Thoracic aorta (tissue), 2 donors: ENCODE measurements around the gene ZNRF1. TPM values are rescaled to one million over a fixed set of nuclear protein-coding genes. Genes with fewer than 3 reads are reported as not detected.
A peak's percentile ranks its signal among the peaks of the same experiment; 100 is the strongest.

ENCODE experiments used
- ATAC-seq: fragments of 150-250 bp; one replicate; pipeline ENCODE4 v1.8.0; 2017; ENCODE audit warnings: low read depth; ENCODE audit not compliant: insufficient number of reproducible peaks, low FRiP score
- DNase-seq: peaks from one replicate; pipeline ENCODE4 v3.0.0-alpha.2; 2020; ENCODE audit warnings: low spot score
- H3K27ac ChIP-seq, 2 donors: fragments of 200-600 bp; sonication (generic); 1 replicate in 1 of 2; 2 replicates in 1 of 2; pipeline ENCODE4 v1.5.1; 2016; ENCODE audit warnings: mild to moderate bottlenecking in 2 of 2, moderate library complexity in 2 of 2
- H3K27me3 ChIP-seq: fragments of 200-600 bp; sonication (generic); replicated peaks from 2 replicates; pipeline ENCODE4 v1.6.0; 2016; ENCODE audit warnings: mild to moderate bottlenecking; ENCODE audit not compliant: insufficient read depth
- H3K36me3 ChIP-seq: fragments of 200-600 bp; sonication (generic); one replicate; pipeline ENCODE4 v1.5.1; 2016
- H3K4me1 ChIP-seq, 2 donors: fragments of 200-600 bp; sonication (generic); 1 replicate in 1 of 2; 2 replicates in 1 of 2; pipeline versions ENCODE4 v1.5.1 to v1.6.0; 2016; ENCODE audit warnings: low read depth in 2 of 2, mild to moderate bottlenecking in 1 of 2; ENCODE audit not compliant: control insufficient read depth in 1 of 2
- H3K4me3 ChIP-seq: fragments of 200-600 bp; sonication (generic); 2 replicates; pipeline ENCODE4 v1.5.1; 2016; ENCODE audit warnings: mild to moderate bottlenecking
- H3K9me3 ChIP-seq: fragments of 200-600 bp; sonication (generic); 2 replicates; pipeline ENCODE4 v1.5.1; 2016
- total RNA-seq, 2 donors: library from RNA; depleted of rRNA; stranded (reverse); fragments of >200 nt; gene quantifications; one replicate each; pipeline versions ENCODE4 v1.1.0 to v1.2.3, GENCODE V29; 2016
- TF ChIP-seq, protein P1 (sequence below): fragments of 200-600 bp; sonication (generic); IDR thresholded peaks from one replicate; pipeline ENCODE4 v1.5.1; 2019; ENCODE audit warnings: antibody characterized with exemption

ZNRF1 gene
- total RNA-seq, 2 donors from 2014 or later = 16.9 to 27.1 TPM

GRCh38 chr16:75000481-75001081 is 1.8 kb downstream of the ZNRF1 start:
- Histone ChIP-seq H3K27ac (no peak overlapping the region), H3K27me3 (no peaks in the 10 kb centered on the region), H3K36me3 (no peaks in the 10 kb centered on the region), H3K9me3 (no peaks in the 10 kb centered on the region), H3K4me1 (peaks cover 0 to 21% of the 10 kb centered on the region in 2 donors), H3K4me3 (peak overlapping the region; percentile 87)
- no peak for DNase-seq
- no peak for ATAC-seq
- TF ChIP-seq, protein P1, sequence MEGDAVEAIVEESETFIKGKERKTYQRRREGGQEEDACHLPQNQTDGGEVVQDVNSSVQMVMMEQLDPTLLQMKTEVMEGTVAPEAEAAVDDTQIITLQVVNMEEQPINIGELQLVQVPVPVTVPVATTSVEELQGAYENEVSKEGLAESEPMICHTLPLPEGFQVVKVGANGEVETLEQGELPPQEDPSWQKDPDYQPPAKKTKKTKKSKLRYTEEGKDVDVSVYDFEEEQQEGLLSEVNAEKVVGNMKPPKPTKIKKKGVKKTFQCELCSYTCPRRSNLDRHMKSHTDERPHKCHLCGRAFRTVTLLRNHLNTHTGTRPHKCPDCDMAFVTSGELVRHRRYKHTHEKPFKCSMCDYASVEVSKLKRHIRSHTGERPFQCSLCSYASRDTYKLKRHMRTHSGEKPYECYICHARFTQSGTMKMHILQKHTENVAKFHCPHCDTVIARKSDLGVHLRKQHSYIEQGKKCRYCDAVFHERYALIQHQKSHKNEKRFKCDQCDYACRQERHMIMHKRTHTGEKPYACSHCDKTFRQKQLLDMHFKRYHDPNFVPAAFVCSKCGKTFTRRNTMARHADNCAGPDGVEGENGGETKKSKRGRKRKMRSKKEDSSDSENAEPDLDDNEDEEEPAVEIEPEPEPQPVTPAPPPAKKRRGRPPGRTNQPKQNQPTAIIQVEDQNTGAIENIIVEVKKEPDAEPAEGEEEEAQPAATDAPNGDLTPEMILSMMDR = no peak

- ATAC-seq = no peak
- Histone ChIP-seq H3K27me3 (no peaks in the 10 kb centered on the region), H3K4me3 (no peak overlapping the region), H3K9me3 (no peaks in the 10 kb centered on the region), H3K27ac (no peak overlapping the region), H3K4me1 (peaks cover 0 to 21% of the 10 kb centered on the region in 2 donors), H3K36me3 (no peaks in the 10 kb centered on the region)
- TF ChIP-seq, protein P1 = no peak
- no peak for DNase-seq
These were observed 3.6 kb downstream of the ZNRF1 start for GRCh38 chr16:75002474-75002873.

DNA sequence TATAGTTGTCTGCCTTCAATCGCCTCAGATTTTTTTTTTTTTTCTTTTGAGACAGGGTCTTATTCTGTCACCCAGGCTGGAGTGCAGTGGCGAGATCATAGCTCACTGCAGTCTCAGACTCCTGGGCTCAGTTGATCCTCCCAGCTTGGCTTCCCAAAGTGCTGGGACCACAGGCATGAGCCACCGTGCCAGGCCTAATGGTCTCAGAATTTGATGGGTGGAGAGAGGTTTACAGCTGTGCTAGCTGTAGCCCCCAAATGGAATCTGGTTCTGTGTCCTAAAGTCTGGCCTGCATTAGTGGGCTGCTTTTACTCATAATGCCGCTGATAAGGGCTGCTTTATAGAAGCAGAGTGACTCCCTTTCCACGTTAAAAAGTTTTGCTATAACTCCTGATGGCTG is 5.1 kb downstream of the ZNRF1 start:
- H3K27ac ChIP-seq = no peak overlapping the region
- no peaks in the 10 kb centered on the region for H3K9me3 ChIP-seq
- no peak overlapping the region for H3K4me3 ChIP-seq
- ATAC-seq (no peak), DNase-seq (no peak)
- TF ChIP-seq, protein P1 = no peak
- peaks cover 0 to 21% of the 10 kb centered on the region in 2 donors for H3K4me1 ChIP-seq
- H3K36me3 ChIP-seq = no peaks in the 10 kb centered on the region
- no peaks in the 10 kb centered on the region for H3K27me3 ChIP-seq

- no peaks in the 10 kb centered on the region for H3K36me3 ChIP-seq
- H3K9me3 ChIP-seq = no peaks in the 10 kb centered on the region
- H3K27me3 ChIP-seq = no peaks in the 10 kb centered on the region
- H3K4me1 ChIP-seq = peaks cover 0 to 21% of the 10 kb centered on the region in 2 donors
- no peak for ATAC-seq
- TF ChIP-seq, protein P1 = no peak
- no peak for DNase-seq
- no peak overlapping the region for H3K27ac ChIP-seq
- H3K4me3 ChIP-seq = no peak overlapping the region
These were observed 5.6 kb downstream of the ZNRF1 start for GRCh38 chr16:75004460-75004859.

DNA sequence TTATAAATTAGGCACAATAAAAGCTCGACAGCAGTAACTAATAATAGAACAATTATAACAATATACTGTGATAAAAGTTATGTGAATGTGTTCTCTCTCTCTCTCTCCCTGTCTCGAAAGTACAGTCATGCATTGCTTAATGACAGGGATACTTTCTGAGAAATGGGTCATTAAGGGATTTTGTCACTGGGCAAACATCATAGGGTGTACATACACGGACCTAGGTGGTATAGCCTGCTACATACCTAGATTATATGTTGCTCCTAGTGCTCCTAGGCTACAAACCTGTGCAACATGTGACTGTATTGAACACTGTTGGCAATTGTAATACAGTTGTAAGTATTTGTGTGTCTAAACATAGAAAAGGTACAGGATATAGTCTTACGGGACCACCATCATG is 6.9 kb downstream of the ZNRF1 start:
- Histone ChIP-seq H3K4me3 (no peak overlapping the region), H3K36me3 (no peaks in the 10 kb centered on the region), H3K27ac (no peak overlapping the region), H3K4me1 (peaks cover 0 to 13% of the 10 kb centered on the region in 2 donors), H3K27me3 (no peaks in the 10 kb centered on the region), H3K9me3 (no peaks in the 10 kb centered on the region)
- DNase-seq (no peak), ATAC-seq (no peak)
- TF ChIP-seq, protein P1 = no peak
